ENCODE data around the gene SLC29A4. TPM values are rescaled to one million over a fixed set of nuclear protein-coding genes. Genes with fewer than 3 reads are reported as not detected.

SLC29A4 gene
- total RNA-seq, 4 donors from 2014 or later: 1.5 to 8.9 (median 3.6) TPM

DNA sequence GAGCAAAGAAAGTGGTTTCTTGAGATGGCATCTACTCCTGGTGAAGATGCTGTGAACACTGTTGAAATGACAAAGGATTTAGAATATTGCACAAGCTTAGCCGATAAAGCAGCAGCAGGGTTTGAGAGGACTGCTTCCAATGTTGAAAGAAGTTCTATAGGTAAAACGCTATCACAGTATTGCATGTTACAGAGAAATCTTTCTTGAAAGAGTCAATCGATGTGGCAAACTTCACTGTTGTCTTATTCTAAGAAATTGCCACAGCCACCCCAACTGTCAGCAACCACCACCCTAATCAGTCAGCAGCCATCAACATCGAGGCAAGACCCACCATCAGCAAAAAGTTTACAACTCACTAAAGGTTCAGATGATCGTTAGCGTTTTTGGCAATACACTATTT lies 59.9 kb downstream of the SLC29A4 start:
- DNase-seq (ENCODE audit: low spot score in 2 of 2): no peak
- intact Hi-C loops (cut with DNase I; ENCODE audit: low total_unique reads): no loop called here
- 95 to 97% methylated on average over 6 of the region's 6 CpGs for WGBS, 2 donors
- TF ChIP-seq, protein P1, sequence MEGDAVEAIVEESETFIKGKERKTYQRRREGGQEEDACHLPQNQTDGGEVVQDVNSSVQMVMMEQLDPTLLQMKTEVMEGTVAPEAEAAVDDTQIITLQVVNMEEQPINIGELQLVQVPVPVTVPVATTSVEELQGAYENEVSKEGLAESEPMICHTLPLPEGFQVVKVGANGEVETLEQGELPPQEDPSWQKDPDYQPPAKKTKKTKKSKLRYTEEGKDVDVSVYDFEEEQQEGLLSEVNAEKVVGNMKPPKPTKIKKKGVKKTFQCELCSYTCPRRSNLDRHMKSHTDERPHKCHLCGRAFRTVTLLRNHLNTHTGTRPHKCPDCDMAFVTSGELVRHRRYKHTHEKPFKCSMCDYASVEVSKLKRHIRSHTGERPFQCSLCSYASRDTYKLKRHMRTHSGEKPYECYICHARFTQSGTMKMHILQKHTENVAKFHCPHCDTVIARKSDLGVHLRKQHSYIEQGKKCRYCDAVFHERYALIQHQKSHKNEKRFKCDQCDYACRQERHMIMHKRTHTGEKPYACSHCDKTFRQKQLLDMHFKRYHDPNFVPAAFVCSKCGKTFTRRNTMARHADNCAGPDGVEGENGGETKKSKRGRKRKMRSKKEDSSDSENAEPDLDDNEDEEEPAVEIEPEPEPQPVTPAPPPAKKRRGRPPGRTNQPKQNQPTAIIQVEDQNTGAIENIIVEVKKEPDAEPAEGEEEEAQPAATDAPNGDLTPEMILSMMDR (IDR thresholded peaks at IDR 0.05): no peak
- no peak for TF ChIP-seq POLR2A (IDR thresholded peaks at IDR 0.05)
- H3K4me3 ChIP-seq (ENCODE audit: low read depth, poor library complexity, severe bottlenecking): no peak overlapping the region

- DNase-seq (ENCODE audit: low spot score in 2 of 2): no peak
- intact Hi-C loops (cut with DNase I; ENCODE audit: low total_unique reads): no loop called here
- 83 to 97% methylated on average over 2 of the region's 2 CpGs for WGBS, 2 donors
- TF ChIP-seq, protein P1 (IDR thresholded peaks at IDR 0.05): no peak
- no peak for TF ChIP-seq POLR2A (IDR thresholded peaks at IDR 0.05)
- H3K4me3 ChIP-seq (ENCODE audit: low read depth, poor library complexity, severe bottlenecking): no peak overlapping the region
Measured at GRCh38 chr7:5343884-5344283, 61.1 kb downstream of the SLC29A4 start.

DNA sequence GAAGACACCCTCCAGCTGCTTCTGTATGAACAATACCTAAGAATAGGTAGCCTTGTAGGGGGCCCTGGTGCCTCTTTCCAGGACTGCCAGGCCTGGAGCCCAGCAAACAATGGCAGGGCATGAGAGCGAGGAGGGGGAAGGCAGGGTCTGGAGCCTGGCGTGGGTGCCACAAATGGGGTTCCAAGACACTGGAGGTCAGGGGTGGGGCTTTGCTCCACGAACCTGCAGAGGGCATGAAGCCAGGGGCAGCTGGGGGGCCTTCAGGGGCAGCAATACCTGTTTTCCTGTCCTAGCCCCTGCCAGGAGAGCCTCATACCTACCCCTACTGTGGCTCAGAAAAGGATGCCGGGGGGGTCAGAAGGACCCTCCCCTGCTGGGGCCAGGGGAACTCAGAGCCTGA lies 61.6 kb downstream of the SLC29A4 start:
- WGBS, 2 donors: 91 to 100% methylated on average over 3 to 4 of the region's 4 CpGs
- TF ChIP-seq, protein P1 (IDR thresholded peaks at IDR 0.05): no peak
- no peak for TF ChIP-seq POLR2A (IDR thresholded peaks at IDR 0.05)
- intact Hi-C loops (cut with DNase I; ENCODE audit: low total_unique reads): no loop called here
- DNase-seq (ENCODE audit: low spot score in 2 of 2): no peak
- no peak overlapping the region for H3K4me3 ChIP-seq (ENCODE audit: low read depth, poor library complexity, severe bottlenecking)

GRCh38 chr7:5345171-5345570 lies 62.4 kb downstream of the SLC29A4 start:
- DNase-seq (ENCODE audit: low spot score in 2 of 2): no peak
- TF ChIP-seq, protein P1 (IDR thresholded peaks at IDR 0.05): no peak
- no peak for TF ChIP-seq POLR2A (IDR thresholded peaks at IDR 0.05)
- H3K4me3 ChIP-seq (ENCODE audit: low read depth, poor library complexity, severe bottlenecking): no peak overlapping the region
- 98% methylated on average over 13 of the region's 13 CpGs for WGBS, 2 donors
- intact Hi-C loops (cut with DNase I; ENCODE audit: low total_unique reads): no loop called here

DNA sequence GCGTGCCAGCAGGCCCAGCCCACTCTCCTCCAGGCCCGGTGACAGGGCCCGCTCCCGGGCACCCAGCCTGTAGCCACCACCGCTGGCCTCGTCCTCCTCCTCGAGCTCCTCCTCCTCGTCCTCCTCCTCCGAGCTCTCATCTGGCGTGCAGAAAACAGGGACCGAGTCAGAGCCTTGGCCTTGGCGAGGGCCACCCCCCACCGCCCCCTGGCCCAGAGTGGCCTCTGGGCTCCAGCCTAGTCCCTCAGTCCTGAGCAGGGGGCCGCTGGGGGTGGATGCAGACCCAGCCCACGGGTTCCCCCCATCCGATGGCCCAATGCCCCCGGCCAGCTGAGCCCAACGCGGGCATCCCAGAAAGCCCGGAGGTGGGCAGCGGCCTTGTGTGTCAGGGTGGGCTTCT lies 62.9 kb downstream of the SLC29A4 start:
- intact Hi-C loops (cut with DNase I; ENCODE audit: low total_unique reads): no loop called here
- no peak for DNase-seq (ENCODE audit: low spot score in 2 of 2)
- no peak overlapping the region for H3K4me3 ChIP-seq (ENCODE audit: low read depth, poor library complexity, severe bottlenecking)
- TF ChIP-seq, protein P1 (IDR thresholded peaks at IDR 0.05): no peak
- no peak for TF ChIP-seq POLR2A (IDR thresholded peaks at IDR 0.05)
- 92 to 95% methylated on average over 19 to 21 of the region's 21 CpGs for WGBS, 2 donors
